GM21576 (cell line): Measurements from ENCODE around the gene PRKCSH.
"Not testable (repeated sequence)": the region's sequence is repeated elsewhere in the genome, so short reads cannot be mapped to it uniquely, and the experiment has no call there.

Experiments
- ATAC-seq: cut with Tn5 transposase; IDR thresholded peaks from one replicate; pipeline ENCODE4 v1.9.1; 2021; ENCODE audit warnings: mild to moderate bottlenecking, moderate library complexity; ENCODE audit not compliant: unreplicated experiment

PRKCSH gene

GRCh38 chr19:11418549-11419506 lies 16.6 kb upstream of the PRKCSH start, which contains the start of gene RGL3:
TSS of gene RGL3 (minus strand) at chr19:11419314. CDS start at chr19:11419278, 36 bp downstream.
- ATAC-seq: no peak

GRCh38 chr19:11420429-11421370 lies 14.7 kb upstream of the PRKCSH start:
- no peak for ATAC-seq

GRCh38 chr19:11421371-11422098 lies 13.9 kb upstream of the PRKCSH start:
- ATAC-seq: no peak

GRCh38 chr19:11422163-11423065 lies 13.0 kb upstream of the PRKCSH start:
- ATAC-seq: peak; percentile 69

- no peak for ATAC-seq
Measured at GRCh38 chr19:11423164-11423790, 12.2 kb upstream of the PRKCSH start.

- ATAC-seq: no peak
Measured at GRCh38 chr19:11423791-11424181, 11.6 kb upstream of the PRKCSH start.

- no peak for ATAC-seq
Measured at GRCh38 chr19:11425719-11426457, 9.5 kb upstream of the PRKCSH start.

- no peak for ATAC-seq
Measured at GRCh38 chr19:11426656-11427055, 8.8 kb upstream of the PRKCSH start.

- ATAC-seq: not testable (repeated sequence)
Measured at GRCh38 chr19:11433526-11433925, 1.9 kb upstream of the PRKCSH start.

GRCh38 chr19:11434703-11435056 lies 755 bp upstream of the PRKCSH start:
- ATAC-seq: peak; percentile 12

- ATAC-seq: no peak
Measured at GRCh38 chr19:11435833-11436313, 438 bp downstream of the PRKCSH start.

GRCh38 chr19:11437955-11438354 lies 2.5 kb downstream of the PRKCSH start:
- ATAC-seq: no peak

GRCh38 chr19:11444059-11444458 lies 8.6 kb downstream of the PRKCSH start:
- no peak for ATAC-seq

- ATAC-seq: no peak
Measured at GRCh38 chr19:11445141-11445540, 9.7 kb downstream of the PRKCSH start.

GRCh38 chr19:11446271-11446651 lies 10.8 kb downstream of the PRKCSH start:
- no peak for ATAC-seq

- no peak for ATAC-seq
Measured at GRCh38 chr19:11446652-11447301, 11.3 kb downstream of the PRKCSH start.

GRCh38 chr19:11447347-11448262 lies 12.2 kb downstream of the PRKCSH start:
- no peak for ATAC-seq
